Progenitor cell of endocrine pancreas (in vitro differentiated cells): ENCODE measurements around the gene PPFIA2. TPM values are rescaled to one million over a fixed set of nuclear protein-coding genes. Genes with fewer than 3 reads are reported as not detected.

Experiments used
- DNase-seq: peaks from one replicate; pipeline ENCODE4 v3.0.0; 2021; ENCODE audit warnings: low spot score; ENCODE audit not compliant: unreplicated experiment
- H3K27ac Mint-ChIP-seq: 2 replicates; pipeline ENCODE4 v1.8.0; 2021; ENCODE audit warnings: mild to moderate bottlenecking, moderate library complexity, mixed read lengths
- H3K27me3 Mint-ChIP-seq: 2 replicates; pipeline ENCODE4 v1.8.0; 2021; ENCODE audit warnings: mixed read lengths
- H3K36me3 Mint-ChIP-seq: 2 replicates; pipeline ENCODE4 v1.8.0; 2022; ENCODE audit warnings: mixed read lengths; ENCODE audit not compliant: insufficient read depth
- H3K4me1 Mint-ChIP-seq: 2 replicates; pipeline ENCODE4 v1.8.0; 2021; ENCODE audit warnings: low read depth, mixed read lengths
- H3K4me3 Mint-ChIP-seq: 2 replicates; pipeline ENCODE4 v1.8.0; 2021; ENCODE audit warnings: low read depth, mild to moderate bottlenecking, moderate library complexity, mixed read lengths
- H3K9me3 Mint-ChIP-seq: 2 replicates; pipeline ENCODE4 v1.8.0; 2021; ENCODE audit warnings: low read depth, mixed read lengths
- total RNA-seq: library from RNA; stranded (reverse); gene quantifications from 2 replicates; pipeline ENCODE4 v1.2.1, GENCODE V29; 2021
- TF ChIP-seq, protein P1 (sequence below): fragments of 200-600 bp; sonication (generic); IDR thresholded peaks from one replicate; pipeline ENCODE4 v1.5.0; 2021; ENCODE audit warnings: antibody characterized with exemption, mild to moderate bottlenecking; ENCODE audit not compliant: unreplicated experiment

The PPFIA2 gene
- total RNA-seq, 1 donor from 2014 or later, result 1.1 TPM

DNA sequence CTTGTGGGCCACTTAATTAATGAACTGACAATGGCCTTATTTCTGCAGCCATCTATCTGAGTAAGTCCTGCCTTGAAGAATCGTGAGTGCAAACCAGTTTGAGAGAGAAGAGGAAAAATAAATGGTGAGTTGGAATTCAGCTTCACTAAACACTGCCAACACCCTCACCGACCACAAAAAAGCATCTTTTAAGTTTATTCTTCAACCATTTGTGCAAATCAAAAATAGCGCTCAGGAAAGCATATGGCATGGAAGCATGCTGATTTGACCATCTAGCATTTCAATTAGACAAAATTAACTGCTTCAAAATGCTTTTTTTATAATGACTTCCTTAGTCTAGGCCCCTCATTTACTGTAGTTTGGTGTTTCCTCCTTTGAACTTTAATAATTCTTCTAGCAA is 294.0 kb downstream of the PPFIA2 start:
- DNase-seq, result no peak
- Mint-ChIP-seq H3K36me3 (no peaks in the 10 kb centered on the region), H3K27ac (no peak overlapping the region), H3K27me3 (no peaks in the 10 kb centered on the region), H3K9me3 (no peaks in the 10 kb centered on the region), H3K4me3 (no peak overlapping the region), H3K4me1 (no peaks in the 10 kb centered on the region)
- TF ChIP-seq, protein P1, sequence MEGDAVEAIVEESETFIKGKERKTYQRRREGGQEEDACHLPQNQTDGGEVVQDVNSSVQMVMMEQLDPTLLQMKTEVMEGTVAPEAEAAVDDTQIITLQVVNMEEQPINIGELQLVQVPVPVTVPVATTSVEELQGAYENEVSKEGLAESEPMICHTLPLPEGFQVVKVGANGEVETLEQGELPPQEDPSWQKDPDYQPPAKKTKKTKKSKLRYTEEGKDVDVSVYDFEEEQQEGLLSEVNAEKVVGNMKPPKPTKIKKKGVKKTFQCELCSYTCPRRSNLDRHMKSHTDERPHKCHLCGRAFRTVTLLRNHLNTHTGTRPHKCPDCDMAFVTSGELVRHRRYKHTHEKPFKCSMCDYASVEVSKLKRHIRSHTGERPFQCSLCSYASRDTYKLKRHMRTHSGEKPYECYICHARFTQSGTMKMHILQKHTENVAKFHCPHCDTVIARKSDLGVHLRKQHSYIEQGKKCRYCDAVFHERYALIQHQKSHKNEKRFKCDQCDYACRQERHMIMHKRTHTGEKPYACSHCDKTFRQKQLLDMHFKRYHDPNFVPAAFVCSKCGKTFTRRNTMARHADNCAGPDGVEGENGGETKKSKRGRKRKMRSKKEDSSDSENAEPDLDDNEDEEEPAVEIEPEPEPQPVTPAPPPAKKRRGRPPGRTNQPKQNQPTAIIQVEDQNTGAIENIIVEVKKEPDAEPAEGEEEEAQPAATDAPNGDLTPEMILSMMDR, result no peak

DNA sequence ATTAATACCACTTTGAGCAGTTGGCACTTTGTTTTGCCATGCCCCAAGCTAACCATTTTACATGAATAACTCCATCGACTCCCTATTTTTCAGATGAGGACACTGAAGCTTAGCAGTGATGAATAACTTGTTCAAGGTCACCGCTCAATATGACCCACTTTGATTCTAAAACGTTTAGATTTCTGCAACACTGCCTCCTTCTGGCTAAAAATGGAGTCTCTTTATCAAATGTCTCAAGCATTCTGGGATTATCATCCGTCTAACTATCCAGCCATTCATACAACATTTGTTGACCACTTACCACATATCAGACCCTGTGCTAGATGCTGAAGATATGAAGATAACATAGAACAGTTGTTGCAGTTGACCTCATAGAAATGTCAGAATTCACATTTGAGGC is 298.0 kb downstream of the PPFIA2 start:
- Mint-ChIP-seq H3K9me3 (no peaks in the 10 kb centered on the region), H3K27ac (no peak overlapping the region), H3K36me3 (no peaks in the 10 kb centered on the region), H3K4me3 (no peak overlapping the region), H3K27me3 (no peaks in the 10 kb centered on the region), H3K4me1 (no peaks in the 10 kb centered on the region)
- TF ChIP-seq, protein P1, result peak; percentile 31
- no peak for DNase-seq

DNA sequence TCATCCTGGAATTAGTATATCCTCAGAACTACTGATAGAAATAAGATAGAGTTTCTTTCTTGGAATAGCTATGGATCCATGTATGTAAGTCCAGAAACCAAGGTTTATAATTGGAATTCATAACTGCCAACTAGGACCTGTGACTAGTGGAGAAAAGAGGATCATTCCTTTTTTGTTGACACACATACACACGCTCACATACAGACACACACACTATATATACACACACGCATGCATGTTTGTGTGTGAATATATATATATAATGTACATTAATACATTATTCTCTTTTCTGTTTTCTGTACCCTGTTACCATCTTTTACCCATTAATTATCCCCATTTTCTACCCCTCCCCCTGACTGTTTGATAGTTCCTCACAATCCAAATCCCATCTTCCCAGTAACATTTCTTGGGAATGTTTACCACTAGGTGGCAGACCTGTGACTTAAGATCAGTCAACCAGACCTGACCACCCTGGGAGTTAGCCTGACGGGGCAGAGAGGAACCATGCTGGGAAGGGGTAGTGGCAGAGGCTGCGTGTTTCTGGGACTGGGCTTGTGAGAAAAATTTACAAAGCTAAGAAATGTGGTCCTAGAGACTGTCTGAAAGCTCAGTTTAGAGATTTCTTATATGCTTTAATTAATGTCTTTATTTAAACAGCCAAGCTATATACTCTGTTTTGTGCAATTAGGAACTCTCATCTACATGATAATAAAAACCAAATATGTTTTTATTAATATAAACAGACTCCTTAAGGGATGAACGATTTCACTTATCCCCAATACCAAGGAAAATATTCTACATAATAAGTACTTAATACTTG is 308.0 kb downstream of the PPFIA2 start:
- H3K36me3 Mint-ChIP-seq, result no peaks in the 10 kb centered on the region
- no peaks in the 10 kb centered on the region for H3K4me1 Mint-ChIP-seq
- DNase-seq, result peak; percentile 23
- H3K9me3 Mint-ChIP-seq, result no peaks in the 10 kb centered on the region
- no peak overlapping the region for H3K27ac Mint-ChIP-seq
- H3K27me3 Mint-ChIP-seq, result no peaks in the 10 kb centered on the region
- TF ChIP-seq, protein P1, result peak; percentile 74
- H3K4me3 Mint-ChIP-seq, result no peak overlapping the region

DNA sequence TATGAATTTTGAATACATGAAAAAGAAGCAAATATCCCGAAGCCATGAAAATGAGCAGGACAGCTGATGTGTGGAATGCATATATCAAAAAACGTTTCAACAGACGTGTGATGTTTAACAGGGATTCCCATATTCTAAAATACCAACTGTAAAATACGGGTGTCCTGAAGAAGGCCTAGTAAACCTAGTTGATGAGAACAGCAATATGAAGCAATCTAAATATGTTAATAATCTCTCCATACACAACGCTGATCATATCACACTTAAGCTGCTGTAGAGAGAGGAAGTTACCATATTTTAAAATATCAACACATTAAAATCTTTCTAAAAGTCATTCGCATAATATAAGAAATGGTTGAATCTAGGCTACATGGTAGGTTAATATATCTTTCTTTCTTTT is 317.5 kb downstream of the PPFIA2 start:
- Mint-ChIP-seq H3K9me3 (no peaks in the 10 kb centered on the region), H3K36me3 (no peaks in the 10 kb centered on the region), H3K4me1 (no peaks in the 10 kb centered on the region), H3K27me3 (no peaks in the 10 kb centered on the region), H3K27ac (no peak overlapping the region), H3K4me3 (no peak overlapping the region)
- TF ChIP-seq, protein P1, result no peak
- no peak for DNase-seq

DNA sequence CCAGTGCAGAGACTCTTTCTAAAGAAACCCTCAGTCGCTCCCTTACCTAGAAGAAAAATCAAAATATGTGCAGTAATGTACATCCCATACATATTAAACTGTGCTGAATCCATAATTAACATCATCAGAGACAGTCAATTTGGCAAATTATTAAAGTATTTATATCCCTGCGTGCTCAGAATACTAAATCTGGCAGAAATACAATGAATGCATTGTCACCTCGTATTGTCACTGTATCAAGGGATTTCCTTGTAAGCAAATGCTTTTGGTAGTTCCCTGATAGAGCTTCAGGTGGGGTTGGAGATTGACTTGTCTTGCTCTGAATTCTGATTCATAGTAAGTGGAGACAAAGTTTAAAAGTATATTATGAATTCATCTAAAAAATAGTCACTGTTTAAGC is 319.1 kb downstream of the PPFIA2 start:
- H3K4me3 Mint-ChIP-seq, result no peak overlapping the region
- H3K9me3 Mint-ChIP-seq, result no peaks in the 10 kb centered on the region
- H3K4me1 Mint-ChIP-seq, result no peaks in the 10 kb centered on the region
- H3K27ac Mint-ChIP-seq, result no peak overlapping the region
- no peaks in the 10 kb centered on the region for H3K36me3 Mint-ChIP-seq
- TF ChIP-seq, protein P1, result no peak
- no peak for DNase-seq
- H3K27me3 Mint-ChIP-seq, result no peaks in the 10 kb centered on the region
